Smooth muscle cell (in vitro differentiated cells): Measurements from ENCODE around the gene TSPEAR. TPM values are rescaled to one million over a fixed set of nuclear protein-coding genes. Genes with fewer than 3 reads are reported as not detected.

Experiments used
- DNase-seq: peaks from one replicate; lab custom pipeline; 2025; ENCODE audit not compliant: unreplicated experiment; lab: John Stamatoyannopoulos, UW
- H2AFZ ChIP-seq: fragments of 200-600 bp; sonication (generic); 2 replicates; pipeline ENCODE4 v1.6.0; 2016; ENCODE audit warnings: antibody characterized with exemption, low read depth, mild to moderate bottlenecking
- H3F3A ChIP-seq: fragments of 200-600 bp; sonication (generic); 2 replicates; pipeline ENCODE4 v1.6.0; 2017; ENCODE audit warnings: antibody characterized with exemption, low read depth
- H3K27ac ChIP-seq: fragments of 200-600 bp; sonication (generic); 2 replicates; pipeline ENCODE4 v1.5.1; 2016; ENCODE audit warnings: low read depth, mild to moderate bottlenecking
- H3K27me3 ChIP-seq: fragments of 200-600 bp; sonication (generic); 2 replicates; pipeline ENCODE4 v1.6.1; 2016; ENCODE audit warnings: low read depth, mild to moderate bottlenecking
- H3K36me3 ChIP-seq: fragments of 200-600 bp; sonication (generic); 2 replicates; pipeline ENCODE4 v1.5.1; 2016; ENCODE audit warnings: low read depth
- H3K4me1 ChIP-seq: fragments of 200-600 bp; sonication (generic); 2 replicates; pipeline ENCODE4 v1.5.1; 2016; ENCODE audit warnings: low read depth
- H3K4me2 ChIP-seq: fragments of 200-600 bp; sonication (generic); 2 replicates; pipeline ENCODE4 v1.6.0; 2016; ENCODE audit warnings: mild to moderate bottlenecking
- H3K4me3 ChIP-seq: fragments of 200-600 bp; sonication (generic); 2 replicates; pipeline ENCODE4 v1.5.1; 2016; ENCODE audit warnings: mild to moderate bottlenecking
- H3K79me2 ChIP-seq: fragments of 200-600 bp; sonication (generic); 2 replicates; pipeline ENCODE4 v1.6.0; 2016; ENCODE audit warnings: low read depth, mild to moderate bottlenecking
- H3K9ac ChIP-seq: fragments of 200-600 bp; sonication (generic); 2 replicates; pipeline ENCODE4 v1.6.0; 2016; ENCODE audit warnings: low read depth
- H3K9me3 ChIP-seq: fragments of 200-600 bp; sonication (generic); replicated peaks from 2 replicates; pipeline ENCODE4 v1.5.1; 2016; ENCODE audit warnings: low read depth
- H4K20me1 ChIP-seq: fragments of 200-600 bp; sonication (generic); 2 replicates; pipeline ENCODE4 v1.6.0; 2016; ENCODE audit warnings: low read depth
- WGBS: methylation state at CpG from one replicate; pipeline ENCODE4 v1.1.7; 2016; ENCODE audit warnings: low lambda C conversion rate; 5-methylcytosine and 5-hydroxymethylcytosine counted together
- polyA plus RNA-seq: library from polyadenylated mRNA; unstranded; fragments of >200 nt; fragmentation: Nextera tagmentation; extraction: Ambion mirVana; gene quantifications from 2 replicates; pipeline ENCODE4 v1.2.1, GENCODE V29; 2016
- total RNA-seq: library from RNA; depleted of rRNA; stranded (reverse); fragments of >200 nt; gene quantifications from 2 replicates; pipeline ENCODE4 v1.2.3, GENCODE V29; 2014
- TF ChIP-seq, protein P1 (sequence below): fragments of 200-600 bp; sonication (generic); IDR thresholded peaks from 2 replicates; pipeline ENCODE4 v1.5.1; 2017; ENCODE audit warnings: borderline replicate concordance, mild to moderate bottlenecking, antibody characterized with exemption; ENCODE audit not compliant: insufficient read depth, poor library complexity, severe bottlenecking

Gene TSPEAR
- total and polyA plus RNA-seq, 2 experiments from 2014 or later: 0.71 TPM; not detected in 1

DNA sequence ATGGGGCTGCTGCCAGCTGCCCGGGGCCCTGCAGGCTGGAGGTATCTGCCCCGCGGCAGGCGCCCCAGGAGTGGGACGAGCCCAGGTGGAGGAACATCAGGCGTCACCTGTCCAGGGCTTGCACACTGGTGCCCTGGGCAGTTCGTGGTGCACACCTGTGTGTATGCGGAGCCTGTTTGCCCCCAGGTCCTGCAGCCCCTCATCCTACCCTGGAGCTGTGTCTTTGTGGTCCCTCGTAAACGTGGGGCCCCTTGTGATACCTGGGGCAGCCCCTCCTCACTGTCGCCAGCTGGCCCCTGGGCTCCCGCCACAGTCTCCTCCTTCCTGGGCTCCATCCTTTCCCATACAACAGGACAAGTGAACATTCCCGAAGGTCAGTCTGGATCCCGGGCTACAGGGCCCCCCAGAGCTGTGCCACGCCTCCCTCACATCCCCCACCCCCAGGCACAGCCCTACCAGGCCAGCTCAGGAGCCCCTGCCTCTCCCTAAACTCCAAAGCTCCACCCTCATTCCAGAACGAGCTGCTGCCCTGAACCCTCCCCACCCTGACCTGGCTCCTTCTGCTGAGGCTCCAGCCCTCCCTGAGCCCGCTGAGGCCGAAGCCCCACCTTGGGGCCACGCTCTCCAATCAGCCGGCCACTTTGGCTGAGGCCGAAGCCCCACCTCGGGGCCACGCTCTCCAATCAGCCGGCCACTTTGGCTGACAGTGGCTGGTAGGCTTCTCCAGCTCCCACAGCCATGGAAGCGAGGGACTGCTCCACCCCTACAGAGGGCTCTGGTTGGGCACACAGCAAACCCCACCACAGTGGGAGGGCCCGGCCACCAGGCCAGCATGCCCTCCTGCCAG is 47.6 kb upstream of the TSPEAR start:
- 86% methylated on average over 25 of the region's 26 CpGs for WGBS
- DNase-seq: no peak
- no peaks in the 10 kb centered on the region for H3K36me3 ChIP-seq

GRCh38 chr21:44758141-44758561 is 46.8 kb upstream of the TSPEAR start:
- Histone ChIP-seq H3K4me3 (no peak overlapping the region), H3K27ac (no peak overlapping the region), H3K36me3 (no peaks in the 10 kb centered on the region), H3K9ac (no peak overlapping the region), H3K9me3 (no peaks in the 10 kb centered on the region), H3K27me3 (no peaks in the 10 kb centered on the region), H3K79me2 (no peaks in the 10 kb centered on the region), H3K4me1 (no peaks in the 10 kb centered on the region), H3K4me2 (no peak overlapping the region), H2AFZ (no peak overlapping the region), H4K20me1 (no peaks in the 10 kb centered on the region), H3F3A (no peaks in the 10 kb centered on the region)
- TF ChIP-seq, protein P1, sequence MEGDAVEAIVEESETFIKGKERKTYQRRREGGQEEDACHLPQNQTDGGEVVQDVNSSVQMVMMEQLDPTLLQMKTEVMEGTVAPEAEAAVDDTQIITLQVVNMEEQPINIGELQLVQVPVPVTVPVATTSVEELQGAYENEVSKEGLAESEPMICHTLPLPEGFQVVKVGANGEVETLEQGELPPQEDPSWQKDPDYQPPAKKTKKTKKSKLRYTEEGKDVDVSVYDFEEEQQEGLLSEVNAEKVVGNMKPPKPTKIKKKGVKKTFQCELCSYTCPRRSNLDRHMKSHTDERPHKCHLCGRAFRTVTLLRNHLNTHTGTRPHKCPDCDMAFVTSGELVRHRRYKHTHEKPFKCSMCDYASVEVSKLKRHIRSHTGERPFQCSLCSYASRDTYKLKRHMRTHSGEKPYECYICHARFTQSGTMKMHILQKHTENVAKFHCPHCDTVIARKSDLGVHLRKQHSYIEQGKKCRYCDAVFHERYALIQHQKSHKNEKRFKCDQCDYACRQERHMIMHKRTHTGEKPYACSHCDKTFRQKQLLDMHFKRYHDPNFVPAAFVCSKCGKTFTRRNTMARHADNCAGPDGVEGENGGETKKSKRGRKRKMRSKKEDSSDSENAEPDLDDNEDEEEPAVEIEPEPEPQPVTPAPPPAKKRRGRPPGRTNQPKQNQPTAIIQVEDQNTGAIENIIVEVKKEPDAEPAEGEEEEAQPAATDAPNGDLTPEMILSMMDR: no peak
- no peak for DNase-seq
- WGBS: 98% methylated on average over 8 of the region's 8 CpGs

More for the DNA sequence above, 47.6 kb upstream of the TSPEAR start:
- Histone ChIP-seq H3K9me3 (no peaks in the 10 kb centered on the region), H3K27me3 (no peaks in the 10 kb centered on the region), H3K9ac (no peak overlapping the region), H3K79me2 (no peaks in the 10 kb centered on the region), H3K27ac (no peak overlapping the region), H3K4me1 (no peaks in the 10 kb centered on the region), H3F3A (no peaks in the 10 kb centered on the region), H3K4me3 (no peak overlapping the region), H2AFZ (no peak overlapping the region), H4K20me1 (no peaks in the 10 kb centered on the region), H3K4me2 (no peak overlapping the region)
- TF ChIP-seq, protein P1: no peak

DNA sequence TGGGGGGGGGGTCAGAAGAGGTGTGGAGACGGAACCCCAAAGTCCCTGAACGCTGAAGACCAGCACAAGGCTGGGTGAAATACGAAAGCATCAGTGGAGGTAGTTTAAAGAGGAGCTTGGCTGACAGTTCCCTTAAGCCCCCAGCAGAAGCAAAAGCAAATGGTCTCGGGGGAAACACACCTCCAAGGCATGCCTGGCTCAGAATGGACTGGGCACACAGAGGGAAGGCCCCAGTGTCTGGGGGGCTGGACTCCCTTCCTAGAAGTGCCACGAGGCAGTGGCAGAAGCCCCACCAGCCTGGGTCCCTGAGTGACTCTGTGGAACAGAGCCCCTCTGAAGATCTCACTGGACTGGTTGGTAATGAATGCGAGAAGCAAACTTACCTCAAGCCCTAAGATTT is 46.4 kb upstream of the TSPEAR start:
- no peak overlapping the region for H3K4me3 ChIP-seq
- no peak overlapping the region for H3K27ac ChIP-seq
- H3K4me1 ChIP-seq: no peaks in the 10 kb centered on the region
- H3K4me2 ChIP-seq: no peak overlapping the region
- no peak for DNase-seq
- H3K36me3 ChIP-seq: no peaks in the 10 kb centered on the region
- WGBS: 95% methylated on average over 3 of the region's 6 CpGs
- H3K9me3 ChIP-seq: no peaks in the 10 kb centered on the region
- no peak overlapping the region for H2AFZ ChIP-seq
- no peaks in the 10 kb centered on the region for H3F3A ChIP-seq
- H4K20me1 ChIP-seq: no peaks in the 10 kb centered on the region
- no peak overlapping the region for H3K9ac ChIP-seq
- no peaks in the 10 kb centered on the region for H3K79me2 ChIP-seq
- TF ChIP-seq, protein P1: no peak
- no peaks in the 10 kb centered on the region for H3K27me3 ChIP-seq
